DMS53 treated with DMSO at 0.1 percent for 48 hours (cell line): ENCODE data around the gene PIK3C2B.
"Not testable (repeated sequence)": the region's sequence is repeated elsewhere in the genome, so short reads cannot be mapped to it uniquely, and the experiment has no call there.

Experiments
- DNase-seq: peaks from one replicate; lab custom pipeline; 2025; ENCODE audit not compliant: unreplicated experiment; lab: John Stamatoyannopoulos, UW

PIK3C2B gene

GRCh38 chr1:204494281-204495077, at the start of gene PIK3C2B:
Gene PIK3C2B (minus strand): TSS chr1:204494805. CDS start chr1:204469802, 25,003 bp downstream.
- DNase-seq = peak; percentile 81

GRCh38 chr1:204544321-204544720, 49.7 kb upstream of the PIK3C2B start:
- no peak for DNase-seq

DNA sequence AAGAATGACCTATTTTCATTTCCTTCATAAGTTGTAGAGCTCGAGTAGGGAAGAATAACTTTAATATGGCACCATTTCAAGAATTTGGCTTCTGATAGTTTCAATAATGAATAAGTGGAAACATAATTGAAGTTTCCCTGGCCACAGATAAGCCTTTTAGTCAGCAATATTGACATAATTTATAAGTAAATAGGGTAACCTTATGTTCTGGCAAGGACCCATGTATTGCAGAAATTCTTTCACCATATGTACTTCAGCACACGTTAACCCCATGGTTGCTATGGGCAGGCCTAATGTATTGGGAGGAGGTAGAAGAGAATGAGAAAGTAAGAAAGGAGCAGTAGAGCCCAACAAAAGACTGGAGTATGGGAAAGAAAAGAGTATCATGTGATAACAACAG, 47.0 kb upstream of the PIK3C2B start:
- no peak for DNase-seq

- no peak for DNase-seq
Measured at GRCh38 chr1:204532832-204533231, 38.2 kb upstream of the PIK3C2B start.

DNA sequence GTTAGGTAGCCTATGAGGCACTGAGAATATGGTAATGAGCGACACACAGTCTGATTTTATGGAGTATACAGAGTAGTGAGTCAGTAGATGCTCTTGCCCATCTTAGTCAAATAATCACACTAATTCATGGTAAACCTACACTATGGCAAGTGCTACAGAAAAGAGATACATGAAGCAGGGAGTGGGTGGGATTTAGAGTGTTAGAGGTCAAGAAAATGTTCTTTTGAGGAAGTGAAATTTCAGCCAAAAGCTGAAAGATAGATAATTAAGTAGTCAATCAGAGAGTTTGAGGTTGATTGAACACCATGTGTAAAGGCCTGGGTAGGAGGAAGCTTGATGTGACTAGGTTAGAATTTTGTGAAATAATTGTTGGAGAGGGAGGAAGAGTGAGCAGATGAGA, 36.3 kb upstream of the PIK3C2B start:
- no peak for DNase-seq

DNA sequence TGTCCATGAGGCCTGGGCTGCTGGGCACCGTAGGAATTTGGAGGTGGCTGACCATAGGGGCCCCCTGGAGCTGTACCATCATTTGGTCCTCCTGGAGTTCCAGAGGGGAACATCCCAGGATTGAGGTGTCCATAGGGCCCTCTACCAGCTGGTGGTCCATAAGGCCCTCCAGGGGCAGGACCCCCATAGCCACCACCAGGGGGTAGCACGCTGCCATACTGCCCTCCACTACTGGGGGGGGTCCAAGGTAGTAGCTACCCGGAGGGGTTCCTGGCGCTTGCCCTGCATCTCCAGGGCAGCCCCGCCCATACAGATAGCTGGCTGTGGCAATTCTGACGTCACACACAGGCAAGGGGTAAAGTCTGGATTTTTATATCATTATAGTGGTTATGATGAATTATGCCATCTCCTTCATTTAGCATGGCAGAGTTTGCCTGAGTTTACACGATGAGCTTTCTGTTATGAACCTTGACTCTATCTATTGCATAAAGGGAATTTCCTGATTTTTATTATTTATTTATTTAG, 34.8 kb upstream of the PIK3C2B start:
- no peak for DNase-seq

- DNase-seq = no peak
Measured at GRCh38 chr1:204528677-204529076, 34.1 kb upstream of the PIK3C2B start.

GRCh38 chr1:204528241-204528640, 33.6 kb upstream of the PIK3C2B start:
- no peak for DNase-seq

GRCh38 chr1:204524986-204525385, 30.4 kb upstream of the PIK3C2B start:
- no peak for DNase-seq

GRCh38 chr1:204523605-204524215, 29.1 kb upstream of the PIK3C2B start:
- DNase-seq = peak; percentile 78

GRCh38 chr1:204521941-204522521, 27.4 kb upstream of the PIK3C2B start:
- DNase-seq = not testable (repeated sequence)

GRCh38 chr1:204520834-204521709, 26.5 kb upstream of the PIK3C2B start:
- DNase-seq = no peak

DNA sequence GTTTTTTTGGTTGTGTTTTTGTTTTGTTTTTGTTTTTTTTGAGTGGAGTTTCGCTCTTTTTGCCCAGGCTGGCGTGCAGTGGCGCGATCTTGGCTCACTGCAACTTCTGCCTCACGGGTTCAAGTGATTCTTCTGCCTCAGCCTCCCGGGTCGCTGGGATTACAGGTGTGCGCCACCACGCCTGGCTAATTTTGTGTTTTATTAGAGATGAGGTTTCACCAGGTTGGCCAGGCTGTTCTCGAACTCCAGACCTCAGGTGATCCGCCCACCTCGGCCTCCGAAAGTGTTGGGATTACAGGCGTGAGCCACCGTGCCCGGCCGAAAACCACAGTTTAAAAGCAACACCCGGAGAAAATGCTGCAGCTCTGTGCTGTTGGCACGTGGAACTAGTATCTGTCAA, 22.8 kb upstream of the PIK3C2B start:
- DNase-seq = not testable (repeated sequence)

- peak; percentile 98 for DNase-seq
Measured at GRCh38 chr1:204516180-204516879, 21.7 kb upstream of the PIK3C2B start, which contains the start of gene MDM4. Gene MDM4 (plus strand): TSS chr1:204516406. CDS start chr1:204525519, 9,113 bp downstream.

- no peak for DNase-seq
Measured at GRCh38 chr1:204514828-204515227, 20.2 kb upstream of the PIK3C2B start.

DNA sequence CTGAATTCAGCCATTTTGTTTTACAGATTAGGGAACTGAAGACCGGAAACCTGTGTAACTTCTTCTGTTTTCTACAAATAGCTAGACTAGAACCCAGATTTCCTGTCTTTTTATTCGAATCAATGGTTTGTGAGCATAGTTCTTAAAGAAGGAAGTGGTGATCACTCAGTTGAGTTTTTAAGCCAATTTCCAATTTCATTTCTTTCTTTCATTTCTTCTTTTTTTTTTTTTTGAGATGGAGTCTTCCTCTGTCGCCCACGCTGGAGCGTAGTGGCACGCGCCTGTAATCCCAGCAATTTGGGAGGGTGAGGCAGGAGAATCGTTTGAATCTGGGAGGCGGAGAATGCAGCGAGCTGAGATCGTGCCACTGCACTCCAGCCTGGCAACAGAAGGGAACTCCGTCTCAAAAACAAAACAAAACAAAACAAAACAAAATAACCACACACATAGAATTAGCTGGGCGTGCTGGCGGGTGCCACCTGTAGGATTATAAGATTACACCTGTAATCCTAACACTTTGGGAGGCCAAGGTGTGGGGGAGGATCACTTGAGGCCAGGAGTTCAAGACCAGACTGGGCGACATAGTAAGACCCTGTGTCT, 18.6 kb upstream of the PIK3C2B start:
- no peak for DNase-seq

GRCh38 chr1:204511366-204511765, 16.8 kb upstream of the PIK3C2B start:
- DNase-seq = no peak

GRCh38 chr1:204509186-204509635, 14.6 kb upstream of the PIK3C2B start:
- no peak for DNase-seq

GRCh38 chr1:204507317-204508105, 12.9 kb upstream of the PIK3C2B start:
- DNase-seq = peak; percentile 87
